Subcutaneous adipose tissue (tissue), 4 donors: ENCODE measurements around the gene SLC26A8. TPM values are rescaled to one million over a fixed set of nuclear protein-coding genes. Genes with fewer than 3 reads are reported as not detected.

Experiments used
- total RNA-seq, 4 donors: library from RNA; depleted of rRNA; stranded (reverse); fragments of >200 nt; gene quantifications; one replicate each; pipeline ENCODE4 v1.1.0, GENCODE V29; 2016
- TF ChIP-seq, protein P1 (sequence below): fragments of 450-650 bp; IDR thresholded peaks from one replicate; pipeline ENCODE4 v1.5.1; 2016; ENCODE audit warnings: low read depth, mild to moderate bottlenecking, control low read depth, antibody characterized with exemption, moderate library complexity

SLC26A8 gene
- total RNA-seq, 4 donors from 2014 or later = 0.33 to 2.2 (median 2.0) TPM; not detected in 1

- TF ChIP-seq, protein P1, sequence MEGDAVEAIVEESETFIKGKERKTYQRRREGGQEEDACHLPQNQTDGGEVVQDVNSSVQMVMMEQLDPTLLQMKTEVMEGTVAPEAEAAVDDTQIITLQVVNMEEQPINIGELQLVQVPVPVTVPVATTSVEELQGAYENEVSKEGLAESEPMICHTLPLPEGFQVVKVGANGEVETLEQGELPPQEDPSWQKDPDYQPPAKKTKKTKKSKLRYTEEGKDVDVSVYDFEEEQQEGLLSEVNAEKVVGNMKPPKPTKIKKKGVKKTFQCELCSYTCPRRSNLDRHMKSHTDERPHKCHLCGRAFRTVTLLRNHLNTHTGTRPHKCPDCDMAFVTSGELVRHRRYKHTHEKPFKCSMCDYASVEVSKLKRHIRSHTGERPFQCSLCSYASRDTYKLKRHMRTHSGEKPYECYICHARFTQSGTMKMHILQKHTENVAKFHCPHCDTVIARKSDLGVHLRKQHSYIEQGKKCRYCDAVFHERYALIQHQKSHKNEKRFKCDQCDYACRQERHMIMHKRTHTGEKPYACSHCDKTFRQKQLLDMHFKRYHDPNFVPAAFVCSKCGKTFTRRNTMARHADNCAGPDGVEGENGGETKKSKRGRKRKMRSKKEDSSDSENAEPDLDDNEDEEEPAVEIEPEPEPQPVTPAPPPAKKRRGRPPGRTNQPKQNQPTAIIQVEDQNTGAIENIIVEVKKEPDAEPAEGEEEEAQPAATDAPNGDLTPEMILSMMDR = no peak
Measured at GRCh38 chr6:35960187-35960586, 64.3 kb downstream of the SLC26A8 start.

DNA sequence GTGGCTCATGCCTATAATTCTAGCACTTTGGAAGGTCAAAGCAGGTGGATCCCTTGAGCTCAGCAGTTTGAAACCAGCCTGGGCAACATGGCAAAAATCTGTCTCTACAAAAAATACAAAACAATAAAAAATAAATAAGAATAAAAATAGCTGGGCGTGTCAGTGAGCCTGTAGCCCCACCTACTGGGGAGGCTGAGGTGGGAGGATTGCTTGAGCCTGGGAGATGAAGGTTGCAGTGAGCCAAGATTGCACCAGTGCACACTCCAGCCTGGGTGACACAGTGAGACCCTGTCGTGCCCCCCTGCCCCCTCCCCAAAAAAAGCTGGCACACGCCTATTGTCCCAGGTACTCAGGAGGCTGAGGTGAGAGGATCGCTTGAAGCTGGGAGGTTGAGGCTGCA, 68.5 kb downstream of the SLC26A8 start:
- TF ChIP-seq, protein P1 = no peak

DNA sequence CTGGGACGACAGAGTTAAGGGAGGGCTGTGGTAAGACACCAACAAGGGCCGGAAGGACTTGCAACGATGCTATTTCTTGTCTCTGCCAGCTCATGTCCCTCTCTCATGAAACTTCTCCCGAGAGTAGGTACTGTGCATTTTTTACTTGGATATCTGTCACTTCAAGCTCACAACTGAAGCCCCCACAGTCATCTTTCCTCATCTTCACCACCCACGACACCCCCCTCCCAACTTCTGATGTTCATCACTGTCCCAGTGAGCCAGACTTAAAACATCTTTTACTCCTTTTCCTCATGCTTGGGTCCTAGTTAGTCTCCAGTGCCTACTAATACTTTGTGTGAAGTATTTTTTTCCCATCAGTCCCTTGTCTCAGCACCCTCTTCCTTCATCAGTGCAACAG, 68.9 kb downstream of the SLC26A8 start:
- TF ChIP-seq, protein P1 = no peak

DNA sequence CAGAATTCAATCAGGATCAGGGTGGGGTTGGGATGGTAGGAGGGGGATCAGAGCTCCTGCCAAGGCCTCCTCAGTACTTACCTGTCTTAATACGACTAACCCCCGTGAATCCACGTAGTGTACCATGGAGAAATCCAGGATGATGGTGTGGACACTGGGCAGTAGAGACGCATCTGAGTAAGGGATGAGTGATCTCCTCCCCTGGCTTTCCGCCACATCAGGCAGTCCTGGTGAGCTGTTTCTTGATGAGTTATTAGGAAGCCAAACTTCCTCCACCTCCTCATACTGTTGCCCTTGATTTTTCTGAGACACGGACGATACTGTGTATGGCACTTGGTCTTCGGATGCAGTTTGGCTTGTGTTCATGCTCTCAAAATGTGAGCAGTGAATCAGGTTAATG, 69.4 kb downstream of the SLC26A8 start:
- TF ChIP-seq, protein P1 = no peak

GRCh38 chr6:35954333-35954732, 70.1 kb downstream of the SLC26A8 start:
- TF ChIP-seq, protein P1 = no peak

- TF ChIP-seq, protein P1 = no peak
Measured at GRCh38 chr6:35948725-35949124, 75.7 kb downstream of the SLC26A8 start.

DNA sequence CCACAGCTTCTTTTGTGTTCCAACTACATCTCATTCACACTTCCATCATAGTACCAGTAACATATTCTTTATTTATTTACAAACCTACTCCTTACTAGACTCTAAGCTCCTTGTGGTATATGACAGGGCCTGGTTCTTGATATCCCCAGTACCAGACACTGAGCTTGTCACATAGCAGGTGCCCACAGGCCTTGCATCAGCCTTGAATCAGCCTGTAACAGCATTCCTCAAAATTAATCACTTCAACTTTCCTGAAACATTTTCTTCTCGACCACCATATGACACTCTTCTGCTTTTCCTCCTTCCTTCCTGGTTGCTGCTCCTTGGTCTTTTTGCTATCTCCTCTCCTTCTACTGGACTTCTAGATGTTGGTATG, 78.8 kb downstream of the SLC26A8 start:
- TF ChIP-seq, protein P1 = no peak
